ENCODE measurements around the gene DRG1. TPM values are rescaled to one million over a fixed set of nuclear protein-coding genes. Genes with fewer than 3 reads are reported as not detected.
A peak's percentile ranks its signal among the peaks of the same experiment; 100 is the strongest.

DRG1 gene
- total RNA-seq, 1 donor from 2014 or later = 44.5 TPM

DNA sequence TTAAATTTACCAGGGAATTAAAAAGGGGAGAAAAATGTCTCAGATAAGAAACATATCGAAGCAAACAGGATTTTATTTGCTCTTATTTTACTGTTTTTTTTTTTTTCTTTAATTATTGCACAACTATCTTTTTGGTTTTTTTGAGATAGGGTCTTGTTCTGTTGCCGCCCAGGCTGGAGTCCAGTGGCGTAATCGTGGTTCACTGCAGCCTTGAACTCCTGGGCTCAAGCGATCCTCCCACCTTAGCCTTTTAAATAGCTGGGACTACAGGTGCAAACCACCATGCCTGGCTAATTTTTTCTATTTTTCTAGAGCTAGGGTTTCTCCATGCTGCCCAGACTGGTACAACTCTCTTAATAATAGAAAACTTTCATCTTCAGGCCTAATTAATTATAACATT is 32.5 kb downstream of the DRG1 start:
- DNase-seq (no peak), ATAC-seq (no peak)
- Histone ChIP-seq H3K27me3 (ENCODE audit: low read depth) (no peaks in the 10 kb centered on the region), H3K36me3 (peaks cover 99% of the 10 kb centered on the region), H3K4me1 (no peaks in the 10 kb centered on the region), H3K4me3 (no peak overlapping the region), H3K27ac (no peak overlapping the region), H3K9me3 (no peaks in the 10 kb centered on the region)
- TF ChIP-seq, protein P1, sequence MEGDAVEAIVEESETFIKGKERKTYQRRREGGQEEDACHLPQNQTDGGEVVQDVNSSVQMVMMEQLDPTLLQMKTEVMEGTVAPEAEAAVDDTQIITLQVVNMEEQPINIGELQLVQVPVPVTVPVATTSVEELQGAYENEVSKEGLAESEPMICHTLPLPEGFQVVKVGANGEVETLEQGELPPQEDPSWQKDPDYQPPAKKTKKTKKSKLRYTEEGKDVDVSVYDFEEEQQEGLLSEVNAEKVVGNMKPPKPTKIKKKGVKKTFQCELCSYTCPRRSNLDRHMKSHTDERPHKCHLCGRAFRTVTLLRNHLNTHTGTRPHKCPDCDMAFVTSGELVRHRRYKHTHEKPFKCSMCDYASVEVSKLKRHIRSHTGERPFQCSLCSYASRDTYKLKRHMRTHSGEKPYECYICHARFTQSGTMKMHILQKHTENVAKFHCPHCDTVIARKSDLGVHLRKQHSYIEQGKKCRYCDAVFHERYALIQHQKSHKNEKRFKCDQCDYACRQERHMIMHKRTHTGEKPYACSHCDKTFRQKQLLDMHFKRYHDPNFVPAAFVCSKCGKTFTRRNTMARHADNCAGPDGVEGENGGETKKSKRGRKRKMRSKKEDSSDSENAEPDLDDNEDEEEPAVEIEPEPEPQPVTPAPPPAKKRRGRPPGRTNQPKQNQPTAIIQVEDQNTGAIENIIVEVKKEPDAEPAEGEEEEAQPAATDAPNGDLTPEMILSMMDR (IDR thresholded peaks at IDR 0.05) = no peak
- intact Hi-C loops (cut with DNase I) = no loop called here

DNA sequence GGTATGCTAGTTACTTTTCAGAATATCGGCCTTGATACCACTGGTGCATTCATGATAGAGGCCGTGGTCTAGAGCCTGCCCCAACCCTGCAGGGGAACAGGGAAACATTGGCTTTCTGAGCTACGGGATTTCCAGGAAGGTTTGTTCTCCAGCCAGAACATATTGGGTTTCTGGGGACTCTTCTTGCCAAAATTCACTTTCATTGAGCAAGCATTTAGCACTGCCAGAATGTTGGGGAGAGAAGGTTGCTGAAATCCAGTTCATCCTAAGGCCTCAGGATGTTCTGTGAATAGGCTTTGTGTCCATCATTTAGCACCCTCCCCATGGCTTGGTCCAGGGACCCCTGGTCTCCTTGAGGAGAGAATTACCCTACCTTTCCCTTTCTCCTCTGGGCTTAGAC is 36.7 kb downstream of the DRG1 start:
- intact Hi-C loops (cut with DNase I) = no loop called here
- no peaks in the 10 kb centered on the region for H3K4me1 ChIP-seq
- H3K36me3 ChIP-seq = peaks cover 100% of the 10 kb centered on the region
- DNase-seq (no peak), ATAC-seq (no peak)
- H3K27me3 ChIP-seq (ENCODE audit: low read depth) = no peaks in the 10 kb centered on the region
- TF ChIP-seq, protein P1 (IDR thresholded peaks at IDR 0.05) = no peak
- no peak overlapping the region for H3K27ac ChIP-seq
- no peaks in the 10 kb centered on the region for H3K9me3 ChIP-seq
- no peak overlapping the region for H3K4me3 ChIP-seq

DNA sequence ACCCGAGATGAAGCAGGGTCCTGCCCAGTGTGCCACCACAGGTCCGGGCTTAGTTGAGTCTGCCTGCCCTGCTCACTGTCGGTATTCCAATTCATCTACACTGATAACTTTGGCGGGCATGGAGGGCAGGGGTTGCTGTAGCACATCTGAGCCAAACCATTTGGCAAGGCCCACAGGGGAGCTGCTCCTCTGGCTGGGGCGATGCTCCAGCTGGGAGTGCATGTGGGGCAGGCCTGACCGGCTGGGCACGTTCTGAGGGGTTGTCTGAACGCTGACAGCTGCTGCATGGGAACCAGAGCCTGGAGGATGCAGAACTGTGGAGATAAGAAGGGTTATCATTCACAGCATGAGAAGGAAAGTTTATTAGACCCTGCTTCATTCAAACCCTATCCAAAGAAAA is 40.4 kb downstream of the DRG1 start:
- Histone ChIP-seq H3K36me3 (peaks cover 99% of the 10 kb centered on the region), H3K27ac (no peak overlapping the region), H3K9me3 (no peaks in the 10 kb centered on the region), H3K4me3 (no peak overlapping the region), H3K27me3 (ENCODE audit: low read depth) (no peaks in the 10 kb centered on the region), H3K4me1 (no peaks in the 10 kb centered on the region)
- DNase-seq (no peak), ATAC-seq (peak in 1 of 2 donors; percentile 10)
- intact Hi-C loops (cut with DNase I) = no loop called here
- TF ChIP-seq, protein P1 (IDR thresholded peaks at IDR 0.05) = no peak

DNA sequence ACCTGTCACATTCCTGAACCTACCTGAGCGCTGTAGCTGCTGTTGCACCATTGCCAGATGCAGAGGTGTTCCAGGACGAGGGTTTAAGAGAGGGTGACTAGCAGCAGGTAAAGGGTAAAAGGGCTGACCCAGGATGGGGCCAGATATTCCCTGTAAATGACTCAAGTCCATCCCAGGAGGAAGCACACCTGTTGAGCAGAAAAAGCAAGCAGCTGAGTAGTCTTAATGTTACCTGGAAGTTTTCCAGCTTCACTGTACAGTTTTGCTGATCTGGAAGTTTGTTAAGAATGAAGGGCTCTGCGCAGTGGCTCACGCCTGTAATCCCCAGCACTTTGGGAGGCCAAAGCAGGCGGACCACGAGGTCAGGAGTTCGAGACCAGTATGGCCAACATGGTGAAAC is 41.3 kb downstream of the DRG1 start:
- Histone ChIP-seq H3K4me1 (no peaks in the 10 kb centered on the region), H3K36me3 (peaks cover 99% of the 10 kb centered on the region), H3K4me3 (no peak overlapping the region), H3K9me3 (no peaks in the 10 kb centered on the region), H3K27me3 (ENCODE audit: low read depth) (no peaks in the 10 kb centered on the region), H3K27ac (no peak overlapping the region)
- DNase-seq = no peak
- intact Hi-C loops (cut with DNase I) = no loop called here
- no peak for ATAC-seq
- TF ChIP-seq, protein P1 (IDR thresholded peaks at IDR 0.05) = no peak

DNA sequence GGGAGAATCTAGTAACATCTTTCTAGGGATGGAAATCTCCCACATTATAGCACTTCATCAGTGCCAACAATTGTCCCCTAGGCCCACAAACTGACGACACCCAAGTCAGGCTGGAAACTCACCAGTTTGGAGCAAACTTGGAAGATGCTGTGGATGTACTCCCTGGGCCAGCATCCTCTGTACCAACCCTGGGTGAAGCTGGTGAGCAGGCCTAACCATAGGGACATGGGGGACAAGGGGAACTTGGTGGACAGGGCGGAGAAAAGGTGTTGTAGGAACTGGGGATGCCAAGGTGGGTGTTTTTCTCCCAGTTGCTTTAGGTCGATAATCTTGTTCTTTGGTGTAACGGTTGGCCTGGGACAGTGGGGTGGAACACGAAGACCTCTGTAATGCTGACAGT is 42.2 kb downstream of the DRG1 start:
- no peaks in the 10 kb centered on the region for H3K27me3 ChIP-seq (ENCODE audit: low read depth)
- DNase-seq = no peak
- no peak overlapping the region for H3K4me3 ChIP-seq
- no peak for ATAC-seq
- TF ChIP-seq, protein P1 (IDR thresholded peaks at IDR 0.05) = no peak
- H3K36me3 ChIP-seq = peaks cover 99% of the 10 kb centered on the region
- no peak overlapping the region for H3K27ac ChIP-seq
- H3K9me3 ChIP-seq = no peaks in the 10 kb centered on the region
- intact Hi-C loops (cut with DNase I) = no loop called here
- no peaks in the 10 kb centered on the region for H3K4me1 ChIP-seq
